HG02885 (cell line): Measurements from ENCODE around the gene SLC6A8.
"Not testable (repeated sequence)": the region's sequence is repeated elsewhere in the genome, so short reads cannot be mapped to it uniquely, and the experiment has no call there.

Experiments used
- ATAC-seq: cut with Tn5 transposase; IDR thresholded peaks from one replicate; pipeline ENCODE4 v1.9.1; 2021; ENCODE audit warnings: mild to moderate bottlenecking; ENCODE audit not compliant: unreplicated experiment, poor library complexity

SLC6A8 gene

GRCh38 chrX:153691032-153691827 lies 3.5 kb downstream of the SLC6A8 start:
- ATAC-seq, result not testable (repeated sequence)

DNA sequence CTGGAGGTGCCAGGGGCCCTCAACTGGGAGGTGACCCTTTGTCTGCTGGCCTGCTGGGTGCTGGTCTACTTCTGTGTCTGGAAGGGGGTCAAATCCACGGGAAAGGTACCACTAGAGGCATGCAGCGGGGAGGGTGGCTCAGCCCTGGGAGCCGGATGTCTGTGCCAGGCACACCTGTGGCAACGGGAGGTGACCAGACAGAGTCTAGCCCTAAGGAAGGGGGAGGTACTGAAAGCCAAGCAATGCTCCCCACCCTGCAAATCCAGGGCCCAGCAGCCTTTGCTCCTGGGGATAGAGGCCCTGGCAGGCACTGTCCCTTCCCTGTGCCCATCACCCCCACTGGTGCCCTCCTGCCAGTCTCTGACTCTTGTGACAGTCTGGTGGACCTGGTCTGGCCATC lies 4.3 kb downstream of the SLC6A8 start:
- ATAC-seq, result no peak

DNA sequence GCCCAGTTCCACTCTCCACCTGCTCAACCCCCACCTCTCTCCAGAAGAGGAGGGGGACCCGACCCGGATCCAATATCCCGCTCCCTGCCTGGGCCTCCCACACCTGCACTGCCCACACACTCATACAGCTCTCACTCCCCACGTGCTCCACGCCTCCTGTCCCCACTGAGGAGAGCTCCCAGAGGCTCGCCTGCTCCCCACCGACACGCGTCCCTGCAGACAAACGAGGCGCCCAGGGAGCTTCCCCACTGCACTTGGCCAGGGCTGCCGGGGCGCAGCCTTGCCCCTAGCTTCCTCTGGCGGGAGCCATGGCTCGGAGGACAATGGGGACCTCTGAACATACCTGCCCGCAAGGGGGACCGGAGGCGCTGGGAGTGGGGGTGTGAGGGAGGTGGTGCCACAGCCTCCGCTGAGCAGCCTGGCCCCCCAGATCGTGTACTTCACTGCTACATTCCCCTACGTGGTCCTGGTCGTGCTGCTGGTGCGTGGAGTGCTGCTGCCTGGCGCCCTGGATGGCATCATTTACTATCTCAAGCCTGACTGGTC lies 5.0 kb downstream of the SLC6A8 start:
- no peak for ATAC-seq

GRCh38 chrX:153693216-153694086 lies 5.7 kb downstream of the SLC6A8 start:
- ATAC-seq, result no peak

DNA sequence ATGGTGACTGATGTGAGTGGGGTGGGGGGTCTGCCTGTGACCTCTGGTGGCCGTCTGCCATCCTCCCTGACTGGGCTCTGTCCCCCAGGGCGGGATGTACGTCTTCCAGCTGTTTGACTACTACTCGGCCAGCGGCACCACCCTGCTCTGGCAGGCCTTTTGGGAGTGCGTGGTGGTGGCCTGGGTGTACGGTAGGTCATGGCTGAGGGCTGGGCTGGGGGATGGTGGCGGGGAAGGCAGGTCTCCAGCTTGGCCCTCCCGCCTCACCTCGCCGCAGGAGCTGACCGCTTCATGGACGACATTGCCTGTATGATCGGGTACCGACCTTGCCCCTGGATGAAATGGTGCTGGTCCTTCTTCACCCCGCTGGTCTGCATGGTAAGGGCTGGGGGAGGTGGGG lies 6.5 kb downstream of the SLC6A8 start:
- ATAC-seq, result not testable (repeated sequence)

DNA sequence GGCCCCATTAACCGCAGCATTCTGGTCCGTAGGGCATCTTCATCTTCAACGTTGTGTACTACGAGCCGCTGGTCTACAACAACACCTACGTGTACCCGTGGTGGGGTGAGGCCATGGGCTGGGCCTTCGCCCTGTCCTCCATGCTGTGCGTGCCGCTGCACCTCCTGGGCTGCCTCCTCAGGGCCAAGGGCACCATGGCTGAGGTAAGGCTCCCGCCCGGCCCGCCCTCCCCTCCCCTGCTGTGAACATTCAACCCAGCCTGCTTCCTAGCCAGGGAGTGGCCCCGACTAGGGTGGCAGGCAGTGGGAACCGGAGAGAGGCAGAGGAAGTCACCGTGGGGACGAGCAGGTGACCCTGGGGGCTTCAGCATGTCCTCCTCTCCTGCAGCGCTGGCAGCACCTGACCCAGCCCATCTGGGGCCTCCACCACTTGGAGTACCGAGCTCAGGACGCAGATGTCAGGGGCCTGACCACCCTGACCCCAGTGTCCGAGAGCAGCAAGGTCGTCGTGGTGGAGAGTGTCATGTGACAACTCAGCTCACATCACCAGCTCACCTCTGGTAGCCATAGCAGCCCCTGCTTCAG lies 7.1 kb downstream of the SLC6A8 start:
- no peak for ATAC-seq

- no peak for ATAC-seq
Measured at GRCh38 chrX:153696100-153696499, 8.4 kb downstream of the SLC6A8 start.

- not testable (repeated sequence) for ATAC-seq
Measured at GRCh38 chrX:153696538-153696937, 8.8 kb downstream of the SLC6A8 start.

GRCh38 chrX:153696986-153697722 lies 9.4 kb downstream of the SLC6A8 start:
- not testable (repeated sequence) for ATAC-seq

- no peak for ATAC-seq
Measured at GRCh38 chrX:153697924-153698865, 10.5 kb downstream of the SLC6A8 start.

DNA sequence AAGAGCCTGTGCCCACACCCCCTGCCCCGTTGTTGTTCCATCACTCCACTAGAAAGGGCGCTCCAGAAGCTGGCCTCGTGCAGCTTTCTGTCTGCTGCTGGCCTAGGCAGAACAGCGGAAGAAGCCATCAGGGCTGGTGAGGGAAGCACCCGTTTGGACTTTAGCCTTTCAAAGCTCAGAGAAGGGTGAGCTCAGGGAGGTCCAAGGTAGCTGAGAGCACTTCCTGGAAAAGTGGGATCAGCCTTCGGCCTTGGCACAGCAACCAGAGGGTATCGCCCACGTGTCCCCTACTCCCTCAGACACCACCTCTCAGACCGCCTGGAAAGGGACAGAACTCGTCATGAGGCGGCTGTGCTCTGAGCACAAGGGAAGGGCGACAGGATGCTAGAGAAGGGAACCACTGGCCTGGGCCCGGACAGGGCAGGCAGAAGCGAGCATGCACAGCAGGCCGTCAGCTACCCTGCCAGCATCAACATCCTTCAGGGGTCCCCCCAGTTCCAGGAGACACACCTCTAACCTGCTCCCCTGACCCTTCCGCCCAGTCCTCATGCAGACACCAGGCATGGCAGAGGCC lies 11.6 kb downstream of the SLC6A8 start:
- ATAC-seq, result not testable (repeated sequence)

- ATAC-seq, result not testable (repeated sequence)
Measured at GRCh38 chrX:153699784-153700371, 12.2 kb downstream of the SLC6A8 start.

GRCh38 chrX:153700376-153700945 lies 12.7 kb downstream of the SLC6A8 start:
- no peak for ATAC-seq

GRCh38 chrX:153700967-153701366 lies 13.2 kb downstream of the SLC6A8 start:
- no peak for ATAC-seq

- ATAC-seq, result no peak
Measured at GRCh38 chrX:153701706-153702105, 14.0 kb downstream of the SLC6A8 start.

DNA sequence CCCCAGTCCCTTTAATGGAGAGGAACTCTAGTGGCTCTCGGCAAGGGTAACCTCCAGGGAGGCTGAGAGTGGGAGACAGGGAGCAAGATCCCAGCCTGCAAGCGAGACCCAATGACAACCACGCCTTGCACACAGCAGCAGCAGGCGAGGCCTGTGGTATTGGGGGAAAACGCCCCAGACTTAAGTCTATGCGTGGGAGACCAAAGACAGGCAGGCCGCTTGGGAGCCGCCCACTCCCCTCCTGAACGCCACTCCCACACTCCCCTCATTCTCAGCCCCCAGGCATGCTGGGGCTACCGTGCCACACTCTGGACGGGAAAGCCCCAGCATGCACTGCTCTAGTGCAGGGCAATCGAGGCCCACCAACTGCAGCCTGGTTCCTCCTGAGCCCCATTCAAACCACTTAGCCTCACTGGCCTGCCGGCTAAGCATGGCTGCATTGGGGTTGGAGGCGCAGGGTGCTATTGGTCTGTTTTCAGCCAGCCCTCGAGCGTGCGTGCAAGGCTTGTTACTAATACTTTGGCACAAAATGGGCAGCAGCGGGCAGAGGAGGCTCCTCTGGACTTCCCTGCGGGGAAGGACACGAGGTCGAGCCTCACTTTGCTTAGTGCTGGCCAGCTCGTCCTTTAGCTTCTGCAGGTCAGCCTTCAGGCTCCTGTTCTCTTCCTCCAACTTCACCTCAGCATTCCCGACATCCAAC lies 14.8 kb downstream of the SLC6A8 start:
- ATAC-seq, result no peak

DNA sequence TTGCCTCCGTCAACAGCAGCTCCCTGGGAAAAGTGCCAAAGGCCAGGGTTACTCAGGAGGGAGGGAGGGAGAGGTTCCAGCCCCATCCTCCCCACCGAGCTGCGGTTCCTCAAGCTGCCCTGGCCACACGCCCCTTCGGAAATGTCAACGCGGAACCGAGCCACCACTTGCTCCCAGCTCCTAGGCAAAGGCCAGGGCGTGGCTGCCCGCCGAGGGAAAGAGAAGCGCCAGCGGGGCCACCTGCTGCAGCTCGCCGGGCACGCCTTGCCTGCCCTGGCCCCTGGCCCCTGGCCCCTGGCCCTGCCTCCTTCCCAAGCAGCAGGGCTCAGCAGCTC lies 15.3 kb downstream of the SLC6A8 start:
- no peak for ATAC-seq
